Heart left ventricle (tissue), 16 donors: ENCODE results near the gene ISCU. TPM values are rescaled to one million over a fixed set of nuclear protein-coding genes. Genes with fewer than 3 reads are reported as not detected.
A peak's percentile ranks its signal among the peaks of the same experiment; 100 is the strongest.
"Not testable (repeated sequence)": the region's sequence is repeated elsewhere in the genome, so short reads cannot be mapped to it uniquely, and the experiment has no call there.

Experiments used
- ATAC-seq, 4 donors: fragments of 200-7000 bp; cut with Tn5 transposase; one replicate each; pipeline ENCODE4 v1.9.1; 2020 to 2022; ENCODE audit warnings: moderate library complexity in 4 of 4, mild to moderate bottlenecking in 3 of 4, moderate number of reproducible peaks in 1 of 4
- DNase-seq, 5 donors: peaks; one replicate each; pipeline ENCODE4 v3.0.0-alpha.2; 2020
- H3K27ac ChIP-seq, 12 donors: fragments of 200-600 bp; sonication (generic) in 4 of 12; one replicate each; pipeline versions ENCODE4 v1.5.0 to v1.8.0; 2016 to 2022; ENCODE audit warnings: mild to moderate bottlenecking in 2 of 12
- H3K27me3 ChIP-seq, 9 donors: fragments of 200-600 bp; sonication (generic) in 2 of 9; one replicate each; pipeline versions ENCODE4 v1.5.1 to v1.8.0; 2016 to 2022; ENCODE audit warnings: mild to moderate bottlenecking in 3 of 9
- H3K36me3 ChIP-seq, 9 donors: fragments of 200-600 bp; sonication (generic) in 2 of 9; one replicate each; pipeline versions ENCODE4 v1.5.0 to v1.8.0; 2018 to 2022; ENCODE audit warnings: mild to moderate bottlenecking in 2 of 9
- H3K4me1 ChIP-seq, 12 donors: fragments of 200-600 bp; sonication (generic) in 4 of 12; one replicate each; pipeline versions ENCODE4 v1.5.0 to v1.8.0; 2016 to 2022; ENCODE audit warnings: mild to moderate bottlenecking in 3 of 12
- H3K4me3 ChIP-seq, 12 donors: fragments of 200-600 bp; sonication (generic) in 4 of 12; one replicate each; pipeline versions ENCODE4 v1.5.0 to v1.8.0; 2017 to 2022; ENCODE audit warnings: mild to moderate bottlenecking in 9 of 12, moderate library complexity in 4 of 12
- H3K9me3 ChIP-seq, 12 donors: fragments of 200-600 bp; sonication (generic) in 4 of 12; one replicate each; pipeline versions ENCODE4 v1.5.0 to v1.8.0; 2016 to 2022; ENCODE audit warnings: mild to moderate bottlenecking in 1 of 12
- CTCF ChIP-seq, 12 donors: fragments of 200-600 bp; sonication (generic) in 4 of 12; IDR thresholded peaks; one replicate each; pipeline versions ENCODE4 v1.5.0 to v1.8.0; 2018 to 2022; ENCODE audit warnings: antibody characterized with exemption in 12 of 12, mild to moderate bottlenecking in 5 of 12
- POLR2A ChIP-seq, 2 donors: fragments of 450-650 bp; IDR thresholded peaks; one replicate each; pipeline ENCODE4 v1.6.1; 2017; ENCODE audit warnings: antibody characterized with exemption in 2 of 2, mild to moderate bottlenecking in 2 of 2, moderate library complexity in 2 of 2
- WGBS, 4 donors: extraction: QIAGEN DNeasy Blood & Tissue Kit in 2 of 4; methylation state at CpG; one replicate each; pipeline versions ENCODE4 v1.1.5 to v1.1.7; 2013 to 2018; 5-methylcytosine and 5-hydroxymethylcytosine counted together
- intact Hi-C, 10 donors: fragments of 100-400 bp; cut with DNase I; formaldehyde crosslinking; loops; one replicate each; pipeline versions ENCODE4 v1.11.1 to v1.14.2; 2022
- polyA plus RNA-seq, 2 donors: library from polyadenylated mRNA; stranded (reverse); fragments of 200-250 nt; gene quantifications; one replicate each; pipeline ENCODE4 v1.2.3, GENCODE V29; 2013
- total RNA-seq, 9 donors: library from RNA; depleted of rRNA in 2 of 9; stranded (reverse); fragments of >200 nt in 2 of 9; fragmentation: NEBNext Ultra II Directional in 3 of 9; extraction: Animal tissue kit (Norgen Biotek cat#: 25700) in 3 of 9; gene quantifications; one replicate each; pipeline versions ENCODE4 v1.1.0 to v1.2.4, GENCODE V29; 2016 to 2023
- donor health status: ischemic (EF 13 %, LVEDD 7.1; RV severe dilation, severe dysfunction).
- donor health status: healthy with polysubstance abuse.
- donor health status: DM: no; HTN: yes; CAD: no.
- donor health status: DM: no; HTN: no; CAD: no.
- donor health status: ischemic (EF 25% LVEDD 6.9; RV normal size, moderate dysfunction).
- donor health status: ischemic (EF 25% LVEDD 5.7; RV mildly dilated, moderate dysfunction).
- donor health status: healthy.
- donor health status: DM: yes; HTN: yes; CAD: no.
- donor health status: ischemic (EF 35%, LVEDD 5.7; RV mildly dilated, moderate dysfunction).
- donor health status: nonischemic (EF 11% LVEDD 7.7; RV severe dilation, severe dysfunction).
- donor health status: DM: yes; HTN: yes; CAD: no.
- donor health status: PGD.
- donor health status: ischemic (EF 29% LVEDD 5.4; RV normal size, mild dysfunction).
- donor health status: nonischemic (EF 23%, LVEDD 6.1; RV moderate dilation, normal function).

Gene ISCU
- total and polyA plus RNA-seq, 11 donors = 203 to 632 (median 462) TPM

GRCh38 chr12:108616941-108617858 lies 54.8 kb downstream of the ISCU start:
- H3K4me1 ChIP-seq = peaks cover 0 to 63% (median 7%) of the 10 kb centered on the region in 12 donors
- TF ChIP-seq POLR2A (IDR thresholded peaks at IDR 0.05) (no peak), CTCF (IDR thresholded peaks at IDR 0.05) (no peak)
- peaks cover 0 to 6% (median 0%) of the 10 kb centered on the region in 9 donors for H3K36me3 ChIP-seq
- 78 to 85% (median 81%) methylated on average over 11 to 14 of the region's 14 CpGs for WGBS, 4 donors
- no peaks in the 10 kb centered on the region for H3K27me3 ChIP-seq
- H3K27ac ChIP-seq = peak overlapping the region in 1 of 12 donors; percentile 53
- no peak overlapping the region for H3K4me3 ChIP-seq
- peak in 2 of 4 donors; percentile 29 to 45 for ATAC-seq
- intact Hi-C loops = loop anchor here in 6 of 10 donors (2.0 to 5.0 kb wide), 6 partner anchors 50 to 700 kb away; partner anchors contain the start of genes ALKBH2 (in 1 of the 6), ISCU (in 1 of the 6) and SART3 (in 1 of the 6)
- DNase-seq = peak in 2 of 5 donors; percentile 27 to 59
- peaks cover 0 to 10% (median 0%) of the 10 kb centered on the region in 12 donors for H3K9me3 ChIP-seq

GRCh38 chr12:108618079-108618952 lies 55.9 kb downstream of the ISCU start:
- TF ChIP-seq POLR2A (IDR thresholded peaks at IDR 0.05) (no peak), CTCF (IDR thresholded peaks at IDR 0.05) (peak; percentile 91 to 100 (median 98))
- 10 to 13% (median 13%) methylated on average over 14 to 16 of the region's 16 CpGs for WGBS, 4 donors
- Histone ChIP-seq H3K36me3 (peaks cover 0 to 17% (median 0%) of the 10 kb centered on the region in 9 donors), H3K9me3 (peaks cover 0 to 10% (median 0%) of the 10 kb centered on the region in 12 donors), H3K27me3 (no peaks in the 10 kb centered on the region), H3K27ac (peak overlapping the region in 1 of 12 donors; percentile 53), H3K4me3 (no peak overlapping the region), H3K4me1 (peaks cover 0 to 67% (median 13%) of the 10 kb centered on the region in 12 donors)
- ATAC-seq (peak; percentile 72 to 90 (median 80)), DNase-seq (peak; percentile 74 to 89 (median 80))
- intact Hi-C loops = loop anchor here in 9 of 10 donors (1.0 to 5.0 kb wide), 11 partner anchors 48 to 701 kb away; partner anchors contain the start of genes ALKBH2 (in 1 of the 9), ISCU (in 1 of the 9) and SART3 (in 1 of the 9)

- H3K4me3 ChIP-seq, H3K27me3 ChIP-seq, H3K27ac ChIP-seq, ATAC-seq: not testable (repeated sequence)
- Histone ChIP-seq H3K9me3 (peaks cover 0 to 10% (median 0%) of the 10 kb centered on the region in 12 donors), H3K36me3 (peaks cover 0 to 20% (median 0%) of the 10 kb centered on the region in 9 donors), H3K4me1 (peaks cover 0 to 61% (median 13%) of the 10 kb centered on the region in 12 donors)
- peak in 1 of 5 donors; percentile 6 for DNase-seq
- intact Hi-C loops = loop anchor here in 9 of 10 donors (1.0 to 5.0 kb wide), 12 partner anchors 48 to 702 kb away; partner anchors contain the start of genes ALKBH2 (in 1 of the 9), ISCU (in 1 of the 9) and SART3 (in 1 of the 9)
- WGBS, 4 donors = 80 to 94% (median 88%) methylated on average over 4 of the region's 4 CpGs
Measured at GRCh38 chr12:108618953-108619274, 56.5 kb downstream of the ISCU start.

Other genes starting within 250 kb of the ISCU start
- gene CMKLR1, start 223.3 kb upstream of the ISCU start, total RNA-seq = 10 to 100 TPM in 2 of 9 donors, 1 to 10 TPM in 7; 5.4 to 47.3 (median 8.2) TPM
- 1 to 10 TPM; 2.0 to 4.1 TPM for gene CMKLR1, start 223.3 kb upstream of the ISCU start, polyA plus RNA-seq
- gene FICD, start 47.3 kb upstream of the ISCU start, total RNA-seq = 1 to 10 TPM; 2.6 to 6.6 (median 3.5) TPM
- 1 to 10 TPM; 1.4 to 4.6 TPM for gene FICD, start 47.3 kb upstream of the ISCU start, polyA plus RNA-seq
- 10 to 100 TPM; 19.5 to 33.2 (median 27.4) TPM for gene SART3, start 1.4 kb upstream of the ISCU start, total RNA-seq
- gene SART3, start 1.4 kb upstream of the ISCU start, polyA plus RNA-seq = 10 to 100 TPM; 13.3 to 20.3 TPM
- gene TMEM119, start 35.5 kb downstream of the ISCU start, total RNA-seq = 10 to 100 TPM in 1 of 9 donors, 1 to 10 TPM in 7, under 1 TPM in 1; 0.19 to 11.0 (median 2.2) TPM
- gene TMEM119, start 35.5 kb downstream of the ISCU start, polyA plus RNA-seq = 1 to 10 TPM in 1 of 2 donors, under 1 TPM in 1; 0.80 to 3.0 TPM
- gene SELPLG, start 71.3 kb downstream of the ISCU start, total RNA-seq = 10 to 100 TPM in 2 of 9 donors, 1 to 10 TPM in 7; 1.1 to 26.7 (median 4.0) TPM
- gene SELPLG, start 71.3 kb downstream of the ISCU start, polyA plus RNA-seq = 1 to 10 TPM; 1.0 to 4.5 TPM
- gene CORO1C, start 168.9 kb downstream of the ISCU start, total RNA-seq = 100 to 1,000 TPM in 1 of 9 donors, 10 to 100 TPM in 8; 48.3 to 119 (median 68.5) TPM
- gene CORO1C, start 168.9 kb downstream of the ISCU start, polyA plus RNA-seq = 10 to 100 TPM; 18.3 to 55.2 TPM